Ectodermal cell (in vitro differentiated cells): ENCODE measurements around the gene C1QTNF9.
"Not testable (repeated sequence)": the region's sequence is repeated elsewhere in the genome, so short reads cannot be mapped to it uniquely, and the experiment has no call there.

Experiments used
- H3K27ac ChIP-seq: 2 replicates; pipeline ENCODE4 v1.7.0; 2013; ENCODE audit warnings: mild to moderate bottlenecking, low read depth, low read length; ENCODE audit not compliant: insufficient read depth, poor library complexity, severe bottlenecking
- H3K27me3 ChIP-seq: 2 replicates; pipeline ENCODE4 v1.7.0; 2013; ENCODE audit warnings: mild to moderate bottlenecking, low read length; ENCODE audit not compliant: insufficient read depth, control insufficient read depth, poor library complexity, severe bottlenecking
- H3K36me3 ChIP-seq: one replicate; pipeline ENCODE4 v1.7.0; 2013; ENCODE audit warnings: low read length; ENCODE audit not compliant: control insufficient read depth, insufficient read depth
- H3K4me1 ChIP-seq: one replicate; pipeline ENCODE4 v1.7.0; 2013; ENCODE audit warnings: low read length; ENCODE audit not compliant: control insufficient read depth, insufficient read depth
- H3K4me3 ChIP-seq: 2 replicates; pipeline ENCODE4 v1.7.0; 2013; ENCODE audit warnings: low read depth, low read length, control low read depth; ENCODE audit not compliant: insufficient read depth
- H3K9me3 ChIP-seq: 2 replicates; pipeline ENCODE4 v1.7.0; 2013; ENCODE audit warnings: mild to moderate bottlenecking, low read length, moderate library complexity; ENCODE audit not compliant: control insufficient read depth
- WGBS, 2 experiments: methylation state at CpG; one replicate each; pipeline ENCODE4 v1.1.7; 2013; ENCODE audit warnings: missing lambda C conversion rate in 2 of 2; 5-methylcytosine and 5-hydroxymethylcytosine counted together

The C1QTNF9 gene

DNA sequence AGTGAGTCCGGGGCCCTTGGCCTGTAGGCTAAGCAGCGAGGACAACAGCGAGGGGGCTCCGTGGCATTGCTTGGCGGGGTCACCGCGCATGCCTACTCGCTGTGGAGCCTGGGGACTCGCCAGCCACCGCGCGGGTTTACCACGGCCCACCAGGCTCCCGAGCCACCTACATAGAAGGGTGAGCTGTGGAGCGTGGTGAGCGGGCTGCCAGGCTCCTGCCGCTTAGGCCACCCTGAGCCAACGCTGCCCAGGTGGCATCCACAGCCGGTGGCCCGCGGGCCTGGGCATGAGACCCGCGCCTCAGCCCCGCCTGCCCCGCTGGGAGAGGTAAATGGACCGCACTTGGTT lies 31.2 kb downstream of the C1QTNF9 start:
- WGBS, 2 experiments: 96 to 97% methylated on average over 26 of the region's 26 CpGs

GRCh38 chr13:24341439-24341838 lies 32.1 kb downstream of the C1QTNF9 start:
- WGBS, 2 experiments: 96 to 98% methylated on average over 2 to 3 of the region's 3 CpGs
- no peak overlapping the region for H3K27ac ChIP-seq
- no peaks in the 10 kb centered on the region for H3K36me3 ChIP-seq
- H3K4me3 ChIP-seq: no peak overlapping the region
- H3K4me1 ChIP-seq: no peaks in the 10 kb centered on the region
- no peaks in the 10 kb centered on the region for H3K27me3 ChIP-seq
- H3K9me3 ChIP-seq: no peaks in the 10 kb centered on the region

More for the DNA sequence above, 31.2 kb downstream of the C1QTNF9 start:
- no peak overlapping the region for H3K27ac ChIP-seq
- no peaks in the 10 kb centered on the region for H3K9me3 ChIP-seq
- H3K27me3 ChIP-seq: no peaks in the 10 kb centered on the region
- H3K4me3 ChIP-seq: no peak overlapping the region
- no peaks in the 10 kb centered on the region for H3K4me1 ChIP-seq
- no peaks in the 10 kb centered on the region for H3K36me3 ChIP-seq

DNA sequence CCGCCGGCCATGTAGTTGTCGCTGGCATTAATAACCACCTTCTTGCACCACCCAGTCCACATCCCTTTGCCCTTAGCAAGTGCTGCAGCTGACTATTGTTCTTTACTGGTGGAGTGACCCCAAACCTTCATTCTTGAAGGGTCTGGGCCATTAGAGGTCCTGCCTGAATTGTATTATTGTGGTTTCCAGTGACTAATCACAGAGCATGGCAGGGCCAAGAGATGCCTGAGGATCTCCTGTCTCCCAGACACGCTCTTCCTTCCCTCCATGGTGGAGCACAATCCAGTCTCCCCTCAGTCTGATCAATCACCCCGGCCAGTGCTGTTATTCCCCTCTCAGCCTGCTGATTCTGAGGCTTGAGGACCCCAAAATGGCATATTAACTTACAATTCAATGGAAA lies 39.0 kb downstream of the C1QTNF9 start:
- Histone ChIP-seq H3K4me3 (no peak overlapping the region), H3K27me3 (no peaks in the 10 kb centered on the region), H3K36me3 (no peaks in the 10 kb centered on the region), H3K9me3 (no peaks in the 10 kb centered on the region), H3K4me1 (no peaks in the 10 kb centered on the region), H3K27ac (no peak overlapping the region)
- WGBS, 2 experiments: 93% methylated on average over 5 of the region's 5 CpGs

GRCh38 chr13:24348797-24349515 lies 39.6 kb downstream of the C1QTNF9 start:
- no peaks in the 10 kb centered on the region for H3K9me3 ChIP-seq
- no peak overlapping the region for H3K27ac ChIP-seq
- H3K36me3 ChIP-seq: no peaks in the 10 kb centered on the region
- H3K27me3 ChIP-seq: no peaks in the 10 kb centered on the region
- H3K4me3 ChIP-seq: no peak overlapping the region
- WGBS, 2 experiments: 89 to 91% methylated on average over 6 of the region's 6 CpGs
- no peaks in the 10 kb centered on the region for H3K4me1 ChIP-seq

DNA sequence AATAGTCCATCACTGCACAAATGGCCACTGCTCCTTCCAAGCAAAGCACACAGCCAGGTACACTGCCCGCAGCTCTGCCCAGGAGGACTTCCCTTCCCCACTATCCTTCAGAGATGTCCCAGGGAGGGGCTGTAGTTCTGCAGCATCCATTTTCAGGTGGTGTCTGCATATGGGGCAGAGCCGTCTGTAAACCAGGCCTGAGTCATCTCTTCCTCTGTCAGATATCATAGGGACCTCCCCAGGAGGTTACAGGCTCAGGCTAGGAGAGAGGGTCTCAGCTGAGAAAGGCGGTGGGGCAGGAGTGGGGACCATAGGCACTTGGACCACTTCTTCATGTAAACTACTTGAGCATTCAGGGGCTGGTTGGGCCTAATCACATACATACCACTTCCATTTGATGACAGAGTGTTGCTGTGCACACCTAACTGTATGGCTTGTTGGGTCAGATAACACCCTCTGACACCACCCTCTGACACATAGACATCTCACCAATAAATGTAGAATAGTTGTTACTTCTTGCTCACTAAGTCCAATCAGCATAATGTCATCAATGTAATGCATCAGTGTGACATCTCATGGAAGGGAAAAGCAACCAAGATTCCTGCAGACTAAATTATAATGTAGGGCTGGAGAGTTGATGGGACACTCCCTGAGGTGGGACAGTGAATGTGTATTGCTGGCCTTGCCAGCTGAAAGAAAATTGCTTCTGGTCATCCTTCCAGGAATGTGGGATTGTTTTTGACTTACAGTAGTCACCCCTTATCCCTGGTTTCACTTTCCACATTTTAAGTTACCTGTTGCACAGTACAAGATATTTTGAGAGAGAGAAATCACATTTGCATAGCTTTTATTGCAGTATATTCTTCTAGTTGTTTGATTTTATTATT lies 40.6 kb downstream of the C1QTNF9 start:
- not testable (repeated sequence) for H3K9me3 ChIP-seq, H3K4me3 ChIP-seq, H3K27ac ChIP-seq, H3K4me1 ChIP-seq, H3K27me3 ChIP-seq, H3K36me3 ChIP-seq
- 94 to 96% methylated on average over 3 of the region's 3 CpGs for WGBS, 2 experiments

- H3K9me3 ChIP-seq: no peaks in the 10 kb centered on the region
- no peaks in the 10 kb centered on the region for H3K4me1 ChIP-seq
- no peak overlapping the region for H3K27ac ChIP-seq
- no peaks in the 10 kb centered on the region for H3K36me3 ChIP-seq
- no peak overlapping the region for H3K4me3 ChIP-seq
- H3K27me3 ChIP-seq: no peaks in the 10 kb centered on the region
- 86 to 88% methylated on average over 3 of the region's 3 CpGs for WGBS, 2 experiments
Observed at GRCh38 chr13:24351423-24351822, 42.0 kb downstream of the C1QTNF9 start.

GRCh38 chr13:24353736-24354135 lies 44.4 kb downstream of the C1QTNF9 start:
- Histone ChIP-seq H3K4me1 (no peaks in the 10 kb centered on the region), H3K9me3 (no peaks in the 10 kb centered on the region), H3K36me3 (no peaks in the 10 kb centered on the region), H3K27ac (no peak overlapping the region), H3K27me3 (no peaks in the 10 kb centered on the region), H3K4me3 (no peak overlapping the region)
- 93 to 95% methylated on average over 1 of the region's 1 CpG for WGBS, 2 experiments

- no peaks in the 10 kb centered on the region for H3K36me3 ChIP-seq
- no peaks in the 10 kb centered on the region for H3K4me1 ChIP-seq
- no peak overlapping the region for H3K4me3 ChIP-seq
- no peak overlapping the region for H3K27ac ChIP-seq
- H3K9me3 ChIP-seq: no peaks in the 10 kb centered on the region
- WGBS, 2 experiments: 92 to 94% methylated on average over 13 of the region's 13 CpGs
- H3K27me3 ChIP-seq: no peaks in the 10 kb centered on the region
Observed at GRCh38 chr13:24355103-24355502, 45.7 kb downstream of the C1QTNF9 start.

GRCh38 chr13:24356270-24356669 lies 46.9 kb downstream of the C1QTNF9 start:
- no peaks in the 10 kb centered on the region for H3K4me1 ChIP-seq
- H3K36me3 ChIP-seq: no peaks in the 10 kb centered on the region
- no peak overlapping the region for H3K4me3 ChIP-seq
- no peaks in the 10 kb centered on the region for H3K27me3 ChIP-seq
- H3K9me3 ChIP-seq: no peaks in the 10 kb centered on the region
- 78 to 88% methylated on average over 7 of the region's 7 CpGs for WGBS, 2 experiments
- H3K27ac ChIP-seq: no peak overlapping the region

GRCh38 chr13:24356837-24357236 lies 47.5 kb downstream of the C1QTNF9 start:
- no peak overlapping the region for H3K4me3 ChIP-seq
- no peaks in the 10 kb centered on the region for H3K9me3 ChIP-seq
- H3K36me3 ChIP-seq: no peaks in the 10 kb centered on the region
- WGBS, 2 experiments: 84 to 91% methylated on average over 7 of the region's 7 CpGs
- H3K27ac ChIP-seq: no peak overlapping the region
- H3K27me3 ChIP-seq: no peaks in the 10 kb centered on the region
- no peaks in the 10 kb centered on the region for H3K4me1 ChIP-seq
